Gastroesophageal sphincter (tissue), 4 donors: Measurements from ENCODE around the gene SETDB1. TPM values are rescaled to one million over a fixed set of nuclear protein-coding genes. Genes with fewer than 3 reads are reported as not detected.

ENCODE experiments used
- ATAC-seq: fragments of 150-250 bp; one replicate; pipeline ENCODE4 v1.9.1; 2016; ENCODE audit warnings: mild to moderate bottlenecking, moderate library complexity
- H3K27ac ChIP-seq, 4 donors: fragments of 200-600 bp; sonication (generic) in 3 of 4; 1 replicate in 3 of 4; 2 replicates in 1 of 4; pipeline ENCODE4 v1.5.1; 2016 to 2019
- H3K27me3 ChIP-seq: fragments of 200-600 bp; sonication (generic); one replicate; pipeline ENCODE4 v1.5.1; 2019
- H3K36me3 ChIP-seq, 2 donors: fragments of 200-600 bp; sonication (generic); one replicate each; pipeline ENCODE4 v1.5.1; 2019; ENCODE audit warnings: control low read depth in 1 of 2
- H3K4me1 ChIP-seq, 3 donors: fragments of 200-600 bp; sonication (generic); 1 replicate in 2 of 3; 2 replicates in 1 of 3; pipeline ENCODE4 v1.5.1; 2016 to 2019; ENCODE audit warnings: control low read depth in 2 of 3
- H3K4me3 ChIP-seq, 2 donors: fragments of 200-600 bp; sonication (generic); one replicate each; pipeline ENCODE4 v1.5.1; 2019; ENCODE audit warnings: mild to moderate bottlenecking in 1 of 2, moderate library complexity in 1 of 2
- H3K9me3 ChIP-seq, 3 donors: fragments of 200-600 bp; sonication (generic); one replicate each; pipeline ENCODE4 v1.5.1; 2017 to 2019; ENCODE audit warnings: control low read depth in 2 of 3
- CTCF ChIP-seq, 4 experiments: fragments of 200-600 bp in 2 of 4; fragments of 450-650 bp in 2 of 4; sonication (generic) in 1 of 4; IDR thresholded peaks; one replicate each; pipeline ENCODE4 v1.5.1; 2017 to 2019; ENCODE audit warnings: antibody characterized with exemption in 4 of 4, mild to moderate bottlenecking in 2 of 4, moderate library complexity in 2 of 4
- EP300 ChIP-seq: sonication (generic); formaldehyde crosslinking; IDR thresholded peaks from one replicate; pipeline ENCODE4 v1.6.1; 2017; ENCODE audit warnings: antibody characterized with exemption, mild to moderate bottlenecking
- POLR2A ChIP-seq, 2 donors: fragments of 450-650 bp; IDR thresholded peaks; one replicate each; pipeline ENCODE4 v1.6.1; 2017; ENCODE audit warnings: antibody characterized with exemption in 2 of 2, mild to moderate bottlenecking in 2 of 2, moderate library complexity in 1 of 2
- POLR2AphosphoS5 ChIP-seq: sonication (generic); formaldehyde crosslinking; IDR thresholded peaks from one replicate; pipeline ENCODE4 v1.6.1; 2017; ENCODE audit warnings: antibody characterized with exemption
- WGBS, 2 donors: methylation state at CpG; one replicate each; pipeline ENCODE4 v1.1.5; 2018; ENCODE audit warnings: low coverage in 1 of 2; 5-methylcytosine and 5-hydroxymethylcytosine counted together
- total RNA-seq, 4 donors: library from RNA; depleted of rRNA; stranded (reverse); fragments of >200 nt; gene quantifications; one replicate each; pipeline ENCODE4 v1.1.0, GENCODE V29; 2016

The SETDB1 gene
- total RNA-seq, 4 donors from 2014 or later, result 21.9 to 32.2 (median 28.7) TPM

- H3K27me3 ChIP-seq, result no peaks in the 10 kb centered on the region
- H3K9me3 ChIP-seq, result no peaks in the 10 kb centered on the region
- WGBS, 2 donors, result 90 to 96% methylated on average over 3 of the region's 3 CpGs
- H3K4me1 ChIP-seq, result no peaks in the 10 kb centered on the region
- ATAC-seq, result no peak
- no peak for TF ChIP-seq CTCF (IDR thresholded peaks at IDR 0.05)
- no peak for TF ChIP-seq POLR2A (IDR thresholded peaks at IDR 0.05)
- TF ChIP-seq POLR2AphosphoS5, result no peak
- TF ChIP-seq EP300, result no peak
- H3K36me3 ChIP-seq, result peaks cover 0 to 99% of the 10 kb centered on the region in 2 donors
- no peak overlapping the region for H3K27ac ChIP-seq
- H3K4me3 ChIP-seq, result no peak overlapping the region
Observed at GRCh38 chr1:150954708-150955107, 28.5 kb downstream of the SETDB1 start.

GRCh38 chr1:150955280-150955679 lies 29.1 kb downstream of the SETDB1 start:
- ATAC-seq, result no peak
- H3K9me3 ChIP-seq, result no peaks in the 10 kb centered on the region
- no peak for TF ChIP-seq CTCF (IDR thresholded peaks at IDR 0.05)
- TF ChIP-seq POLR2AphosphoS5, result no peak
- H3K27me3 ChIP-seq, result no peaks in the 10 kb centered on the region
- H3K4me3 ChIP-seq, result no peak overlapping the region
- H3K4me1 ChIP-seq, result no peaks in the 10 kb centered on the region
- no peak overlapping the region for H3K27ac ChIP-seq
- H3K36me3 ChIP-seq, result peaks cover 0 to 99% of the 10 kb centered on the region in 2 donors

GRCh38 chr1:150957666-150958065 lies 31.5 kb downstream of the SETDB1 start:
- no peak for TF ChIP-seq EP300
- no peak for TF ChIP-seq POLR2A (IDR thresholded peaks at IDR 0.05)
- TF ChIP-seq CTCF (IDR thresholded peaks at IDR 0.05), result no peak
- no peak for TF ChIP-seq POLR2AphosphoS5
- no peak overlapping the region for H3K4me3 ChIP-seq
- peaks cover 0 to 99% of the 10 kb centered on the region in 2 donors for H3K36me3 ChIP-seq
- H3K27ac ChIP-seq, result no peak overlapping the region
- no peaks in the 10 kb centered on the region for H3K4me1 ChIP-seq
- H3K9me3 ChIP-seq, result no peaks in the 10 kb centered on the region
- WGBS, 2 donors, result 98 to 100% methylated on average over 3 to 9 of the region's 11 CpGs
- no peaks in the 10 kb centered on the region for H3K27me3 ChIP-seq
- ATAC-seq, result no peak

- H3K27ac ChIP-seq, result no peak overlapping the region
- H3K4me1 ChIP-seq, result no peaks in the 10 kb centered on the region
- no peaks in the 10 kb centered on the region for H3K27me3 ChIP-seq
- no peaks in the 10 kb centered on the region for H3K9me3 ChIP-seq
- no peak for TF ChIP-seq CTCF (IDR thresholded peaks at IDR 0.05)
- TF ChIP-seq POLR2A (IDR thresholded peaks at IDR 0.05), result no peak
- no peak for TF ChIP-seq POLR2AphosphoS5
- TF ChIP-seq EP300, result no peak
- no peak overlapping the region for H3K4me3 ChIP-seq
- peaks cover 0 to 99% of the 10 kb centered on the region in 2 donors for H3K36me3 ChIP-seq
- WGBS, 2 donors, result 93 to 96% methylated on average over 4 to 5 of the region's 7 CpGs
- ATAC-seq, result no peak
Observed at GRCh38 chr1:150960646-150961045, 34.5 kb downstream of the SETDB1 start.

- WGBS, 2 donors, result 54 to 75% methylated on average over 4 of the region's 4 CpGs
- no peak for TF ChIP-seq CTCF (IDR thresholded peaks at IDR 0.05)
- no peak for TF ChIP-seq POLR2AphosphoS5
- TF ChIP-seq EP300, result no peak
- TF ChIP-seq POLR2A (IDR thresholded peaks at IDR 0.05), result no peak
- H3K9me3 ChIP-seq, result no peaks in the 10 kb centered on the region
- no peaks in the 10 kb centered on the region for H3K4me1 ChIP-seq
- no peak overlapping the region for H3K4me3 ChIP-seq
- no peaks in the 10 kb centered on the region for H3K27me3 ChIP-seq
- no peak overlapping the region for H3K27ac ChIP-seq
- ATAC-seq, result no peak
- H3K36me3 ChIP-seq, result peaks cover 0 to 100% of the 10 kb centered on the region in 2 donors
Observed at GRCh38 chr1:150961756-150962155, 35.6 kb downstream of the SETDB1 start.
